ENCODE measurements around the gene C17orf107. TPM values are rescaled to one million over a fixed set of nuclear protein-coding genes. Genes with fewer than 3 reads are reported as not detected.

Gene C17orf107
- total and polyA plus RNA-seq, 9 of the 15 experiments (the other 6 are each of a cell fraction or from before 2014, with no cell fraction given), result 0.05 to 0.29 (median 0.07) TPM; not detected in 4

- no peak for FAIRE-seq
- ATAC-seq, result no peak
- Histone ChIP-seq H3K27ac (ENCODE audit: extremely low read depth, low read depth, low read length) (no peak overlapping the region), H3K9me3 (replicated peaks; ENCODE audit: control insufficient read depth, insufficient read depth, low read depth, low read length) (no peaks in the 10 kb centered on the region), H2AFZ (ENCODE audit: low read depth, low read length) (no peak overlapping the region), H3K9ac (ENCODE audit: insufficient read depth in 1 of 2, low read depth in 2 of 2, low read length in 2 of 2) (peak overlapping the region in 1 of 2 experiments; percentile 22; a peak in 1 of 4 replicates), H3K27me3 (ENCODE audit: control insufficient read depth in 2 of 2, insufficient read depth in 2 of 2, low read length in 2 of 2) (no peaks in the 10 kb centered on the region), H3K9me1 (ENCODE audit: control insufficient read depth, insufficient read depth, low read length) (no peaks in the 10 kb centered on the region), H3K4me3 (no peak overlapping the region), H4K20me1 (replicated peaks; ENCODE audit: control insufficient read depth, insufficient read depth, low read length) (0 out of 2 replicates have a peak, but pooled peaks cover 3% of the 10 kb centered on the region), H3K4me2 (ENCODE audit: insufficient read depth, low read length) (no peak overlapping the region), H3K36me3 (ENCODE audit: control insufficient read depth, insufficient read depth, low read length) (peaks cover 74% of the 10 kb centered on the region; the same call in 2 of the 3 replicates), H3K4me1 (replicated peaks in 1 of 2; ENCODE audit: control insufficient read depth in 2 of 2, insufficient read depth in 2 of 2, low read length in 2 of 2) (peaks cover 0 to 18% of the 10 kb centered on the region in 2 experiments; a peak in 2 of 5 replicates), H3K79me2 (ENCODE audit: control insufficient read depth, insufficient read depth, low read length) (no peaks in the 10 kb centered on the region)
- WGBS (ENCODE audit: insufficient coverage, low coverage, missing lambda C conversion rate), result 80% methylated on average over 6 of the region's 23 CpGs
- ChIA-PET POLR2A (no interaction called here), CTCF (ENCODE audit: low intra/inter-chr PET ratio) (no interaction called here)
- no peak for TF ChIP-seq HEY1 (CRISPR knock-in tag; IDR thresholded peaks at IDR 0.05; ENCODE audit: borderline replicate concordance)
- TF ChIP-seq ELF1 (tag; IDR thresholded peaks at IDR 0.05), result no peak
- TF ChIP-seq ATF7 (IDR thresholded peaks at IDR 0.05), result no peak
- peak; percentile 51; the same call in 1 of the 2 replicates for TF ChIP-seq POLR2G (IDR thresholded peaks at IDR 0.05; ENCODE audit: low read depth, low read length)
- no peak for TF ChIP-seq NCOA1 (IDR thresholded peaks at IDR 0.05; ENCODE audit: low read depth)
- no peak for TF ChIP-seq ZNF518B (CRISPR knock-in tag; IDR thresholded peaks at IDR 0.05)
- TF ChIP-seq SMARCE1 (IDR thresholded peaks at IDR 0.05), result no peak
- TF ChIP-seq HDGF (IDR thresholded peaks at IDR 0.05), result no peak
- in situ Hi-C loops (cut with MboI), result no loop called here
- DNase-seq (ENCODE audit: extremely low read depth in 1 of 4, low spot score in 3 of 4), result no peak
- no TSS peak for BruUV-seq (replicated peaks)
- intact Hi-C loops (cut with micrococcal nuclease), result no loop called here
Measured at GRCh38 chr17:4892499-4893221, 6.7 kb upstream of the C17orf107 start.
